Spleen (tissue), 11 donors: ENCODE results near the gene RFX5. TPM values are rescaled to one million over a fixed set of nuclear protein-coding genes. Genes with fewer than 3 reads are reported as not detected.
A peak's percentile ranks its signal among the peaks of the same experiment; 100 is the strongest.

ENCODE experiments used
- DNase-seq: peaks from one replicate; pipeline ENCODE4 v3.0.0-alpha.2; 2020
- H3K27ac ChIP-seq, 8 donors: fragments of 200-600 bp; sonication (generic) in 7 of 8; 1 replicate in 4 of 8; 2 replicates in 4 of 8; pipeline versions ENCODE4 v1.5.0 to v1.8.0; 2016 to 2021; ENCODE audit warnings: inconsistent platforms in 4 of 8, mild to moderate bottlenecking in 4 of 8, moderate library complexity in 1 of 8
- H3K27me3 ChIP-seq, 7 donors: fragments of 200-600 bp; sonication (generic) in 6 of 7; replicated peaks in 1 of 7; 1 replicate in 4 of 7; 2 replicates in 3 of 7; pipeline versions ENCODE4 v1.5.0 to v1.8.0; 2016 to 2021; ENCODE audit warnings: inconsistent platforms in 3 of 7, mild to moderate bottlenecking in 1 of 7
- H3K36me3 ChIP-seq, 6 donors: fragments of 200-600 bp; sonication (generic) in 5 of 6; 1 replicate in 4 of 6; 2 replicates in 2 of 6; pipeline versions ENCODE4 v1.5.0 to v1.8.0; 2016 to 2021; ENCODE audit warnings: inconsistent platforms in 2 of 6
- H3K4me1 ChIP-seq, 6 donors: fragments of 200-600 bp; sonication (generic) in 5 of 6; 1 replicate in 3 of 6; 2 replicates in 3 of 6; pipeline versions ENCODE4 v1.5.0 to v1.8.0; 2016 to 2021; ENCODE audit warnings: inconsistent platforms in 3 of 6
- H3K4me3 ChIP-seq, 8 donors: fragments of 200-600 bp; sonication (generic) in 7 of 8; 1 replicate in 4 of 8; 2 replicates in 4 of 8; pipeline versions ENCODE4 v1.5.0 to v1.8.0; 2016 to 2021; ENCODE audit warnings: inconsistent platforms in 4 of 8, mild to moderate bottlenecking in 4 of 8, moderate library complexity in 2 of 8
- H3K9me3 ChIP-seq, 8 donors: fragments of 200-600 bp; sonication (generic) in 7 of 8; 1 replicate in 4 of 8; 2 replicates in 4 of 8; pipeline versions ENCODE4 v1.5.0 to v1.8.0; 2016 to 2021; ENCODE audit warnings: inconsistent platforms in 4 of 8
- CTCF ChIP-seq, 11 experiments: fragments of 200-600 bp in 7 of 11; fragments of 450-650 bp in 4 of 11; sonication (generic) in 4 of 11; IDR thresholded peaks in 8 of 11; conservative IDR thresholded peaks in 3 of 11; 1 replicate in 7 of 11; 2 replicates in 4 of 11; pipeline versions ENCODE4 v1.4.0 to v1.8.0; 2016 to 2021; ENCODE audit warnings: antibody characterized with exemption in 11 of 11, inconsistent platforms in 4 of 11, mild to moderate bottlenecking in 1 of 11
- POLR2A ChIP-seq, 3 donors: fragments of 450-650 bp; IDR thresholded peaks; one replicate each; pipeline ENCODE4 v1.5.1; 2017; ENCODE audit warnings: antibody characterized with exemption in 3 of 3, mild to moderate bottlenecking in 1 of 3
- POLR2AphosphoS5 ChIP-seq, 3 donors: sonication (generic); formaldehyde crosslinking; IDR thresholded peaks; one replicate each; pipeline ENCODE4 v1.5.1; 2017; ENCODE audit warnings: antibody characterized with exemption in 3 of 3
- WGBS, 5 donors: extraction: QIAGEN DNeasy Blood & Tissue Kit in 3 of 5; methylation state at CpG; one replicate each; pipeline versions ENCODE4 v1.1.5 to v1.1.7; 2013 to 2018; 5-methylcytosine and 5-hydroxymethylcytosine counted together
- intact Hi-C: fragments of 100-400 bp; cut with DNase I; formaldehyde crosslinking; loops from one replicate; pipeline ENCODE4 v1.15.0; 2023; ENCODE audit warnings: low total_unique reads
- polyA plus RNA-seq, 3 donors: library from polyadenylated mRNA; stranded (reverse); fragments of 200-250 nt; gene quantifications; one replicate each; pipeline ENCODE4 v1.2.1, GENCODE V29; 2013
- total RNA-seq, 7 donors: library from RNA; depleted of rRNA in 3 of 7; stranded (reverse); fragments of >200 nt in 3 of 7; fragmentation: NEBNext Ultra II Directional in 4 of 7; extraction: Animal tissue kit (Norgen Biotek cat#: 25700) in 4 of 7; gene quantifications; one replicate each; pipeline versions ENCODE4 v1.1.0 to v1.2.1, GENCODE V29; 2016 to 2021
- donor health status: healthy with polysubstance abuse.
- donor health status: DM: no; HTN: no; CAD: no; lungs with moderate emphysema.
- donor health status: DM: no; HTN: no; CAD: no.
- donor health status: Bipolar disorder and iron deficiency.
- donor health status: healthy.
- donor health status: DM: no; HTN: no; CAD: no.
- donor health status: DM: yes; HTN: yes; CAD: no.

The RFX5 gene
- total and polyA plus RNA-seq, 10 donors: 30.8 to 96.1 (median 86.8) TPM

GRCh38 chr1:151326619-151327222 lies 20.3 kb downstream of the RFX5 start:
- peaks cover 0 to 43% (median 33%) of the 10 kb centered on the region in 6 donors for H3K36me3 ChIP-seq
- WGBS, 5 donors: 2 to 5% (median 3%) methylated on average over 9 to 12 of the region's 12 CpGs
- TF ChIP-seq POLR2AphosphoS5 (IDR thresholded peaks at IDR 0.05) (peak in 1 of 3 donors; percentile 34), POLR2A (IDR thresholded peaks at IDR 0.05) (no peak)
- intact Hi-C loops: no loop called here
- H3K27me3 ChIP-seq: no peaks in the 10 kb centered on the region
- peak overlapping the region; percentile 81 to 98 (median 96) for H3K27ac ChIP-seq
- DNase-seq: no peak
- H3K9me3 ChIP-seq: no peaks in the 10 kb centered on the region
- peaks cover 20 to 64% (median 50%) of the 10 kb centered on the region in 6 donors for H3K4me1 ChIP-seq
- peak overlapping the region; percentile 72 to 90 (median 84) for H3K4me3 ChIP-seq

DNA sequence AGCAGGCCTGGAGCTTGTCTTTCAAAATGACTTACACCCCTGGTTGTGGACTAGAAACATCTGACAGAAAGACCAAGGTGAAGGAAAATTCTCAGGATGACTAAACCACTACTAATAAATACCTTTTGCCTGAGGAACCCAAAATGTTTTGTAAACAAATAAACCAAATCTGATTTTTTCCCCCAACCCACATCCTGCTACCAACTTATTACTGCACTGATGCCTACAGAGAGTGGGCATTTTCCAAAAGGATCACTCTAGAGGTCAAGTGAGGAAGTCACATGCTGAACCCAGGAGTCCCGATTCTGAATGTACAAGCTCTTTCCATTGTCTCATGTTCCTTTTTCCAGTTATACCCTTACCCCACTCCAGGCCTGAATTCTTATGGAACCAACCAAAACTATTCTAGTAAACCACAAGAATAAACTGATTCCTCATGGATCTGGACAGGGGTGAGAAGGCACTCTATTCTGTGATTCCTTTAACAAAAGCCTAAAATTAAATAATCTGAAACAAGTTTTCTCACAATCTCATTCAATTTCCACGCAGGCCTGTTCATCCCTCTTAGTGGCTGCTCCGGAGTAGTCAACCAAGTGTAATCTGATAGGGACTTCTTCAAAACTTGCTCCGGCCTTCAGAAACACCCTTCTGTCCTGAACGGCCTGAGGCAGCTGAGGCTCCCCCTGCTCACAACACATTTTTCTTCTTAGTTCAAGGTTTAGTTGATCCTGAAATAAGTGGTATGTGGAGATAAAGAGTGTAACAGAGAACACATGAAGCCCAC lies 21.2 kb downstream of the RFX5 start:
- H3K27me3 ChIP-seq: no peaks in the 10 kb centered on the region
- no peak for DNase-seq
- peak overlapping the region in 7 of 8 donors; percentile 75 to 90 (median 85) for H3K4me3 ChIP-seq
- H3K9me3 ChIP-seq: no peaks in the 10 kb centered on the region
- H3K36me3 ChIP-seq: peaks cover 0 to 51% (median 40%) of the 10 kb centered on the region in 6 donors
- intact Hi-C loops: no loop called here
- WGBS, 5 donors: 39 to 69% (median 54%) methylated on average over 5 of the region's 5 CpGs
- peak overlapping the region in 7 of 8 donors; percentile 92 to 98 (median 96) for H3K27ac ChIP-seq
- TF ChIP-seq POLR2A (IDR thresholded peaks at IDR 0.05): no peak
- H3K4me1 ChIP-seq: peaks cover 20 to 73% (median 50%) of the 10 kb centered on the region in 6 donors

DNA sequence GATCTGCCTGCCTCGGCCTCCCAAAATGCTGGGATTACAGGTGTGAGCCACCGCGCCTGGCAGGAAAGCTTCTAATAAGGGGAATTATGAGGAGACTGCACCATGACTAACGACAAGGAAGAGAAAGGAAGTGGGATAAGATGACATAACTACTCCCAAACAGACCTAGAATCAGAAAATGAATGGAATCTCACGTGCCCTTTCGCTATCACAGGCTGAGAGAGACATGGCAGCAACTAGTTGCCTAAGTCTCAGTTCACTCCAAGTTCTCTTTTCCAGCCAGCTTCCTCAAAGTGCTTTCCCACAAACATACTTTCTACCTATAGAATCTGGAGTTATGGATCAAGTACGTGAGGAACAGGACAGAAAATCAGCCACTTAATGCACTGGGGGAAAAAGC lies 21.8 kb downstream of the RFX5 start:
- intact Hi-C loops: no loop called here
- peaks cover 0 to 57% (median 46%) of the 10 kb centered on the region in 6 donors for H3K36me3 ChIP-seq
- peaks cover 20 to 78% (median 50%) of the 10 kb centered on the region in 6 donors for H3K4me1 ChIP-seq
- 67 to 79% (median 75%) methylated on average over 7 of the region's 7 CpGs for WGBS, 5 donors
- H3K27ac ChIP-seq: peak overlapping the region in 4 of 8 donors; percentile 14 to 98 (median 94)
- H3K4me3 ChIP-seq: peak overlapping the region in 2 of 8 donors; percentile 86 to 88
- H3K9me3 ChIP-seq: no peaks in the 10 kb centered on the region
- DNase-seq: no peak
- H3K27me3 ChIP-seq: no peaks in the 10 kb centered on the region
- TF ChIP-seq POLR2AphosphoS5 (IDR thresholded peaks at IDR 0.05) (no peak), POLR2A (IDR thresholded peaks at IDR 0.05) (no peak), CTCF (IDR thresholded peaks at IDR 0.05 in 8 of 11, conservative IDR thresholded peaks at IDR 0.05 in 3 of 11) (no peak)

GRCh38 chr1:151324390-151324930 lies 22.6 kb downstream of the RFX5 start:
- no peaks in the 10 kb centered on the region for H3K9me3 ChIP-seq
- H3K4me3 ChIP-seq: no peak overlapping the region
- no peak for TF ChIP-seq CTCF (IDR thresholded peaks at IDR 0.05 in 8 of 11, conservative IDR thresholded peaks at IDR 0.05 in 3 of 11)
- TF ChIP-seq POLR2AphosphoS5 (IDR thresholded peaks at IDR 0.05): no peak
- TF ChIP-seq POLR2A (IDR thresholded peaks at IDR 0.05): no peak
- intact Hi-C loops: no loop called here
- H3K4me1 ChIP-seq: peaks cover 20 to 86% (median 52%) of the 10 kb centered on the region in 6 donors
- H3K27me3 ChIP-seq: no peaks in the 10 kb centered on the region
- DNase-seq: no peak
- H3K27ac ChIP-seq: no peak overlapping the region
- WGBS, 5 donors: 95 to 100% (median 98%) methylated on average over 4 of the region's 4 CpGs
- H3K36me3 ChIP-seq: peaks cover 0 to 65% (median 54%) of the 10 kb centered on the region in 6 donors
